B cell (primary cell): ENCODE results near the gene NPAS4. TPM values are rescaled to one million over a fixed set of nuclear protein-coding genes. Genes with fewer than 3 reads are reported as not detected.

Source experiments
- ATAC-seq: fragments of 200-7000 bp; cut with Tn5 transposase; one replicate; pipeline ENCODE4 v1.10.0; 2021; ENCODE audit warnings: low read depth, mild to moderate bottlenecking, moderate number of reproducible peaks, moderate library complexity
- CTCF ChIA-PET: fragments of 350-600 bp; sonication (Branson Sonifier 250); formaldehyde crosslinking; loops from one replicate; lab custom pipeline; 2021; ENCODE audit warnings: antibody characterized with exemption, inconsistent platforms; lab: Charles Lee
- POLR2A ChIA-PET: fragments of 350-600 bp; sonication (Branson Sonifier 250); formaldehyde crosslinking; loops from one replicate; lab custom pipeline; 2021; ENCODE audit warnings: antibody characterized with exemption; lab: Charles Lee
- DNase-seq: peaks from one replicate; pipeline ENCODE4 v3.0.0; 2013
- H2AFZ ChIP-seq: 2 replicates; pipeline ENCODE4 v1.6.1; 2012; ENCODE audit warnings: mild to moderate bottlenecking, low read depth, low read length; ENCODE audit not compliant: insufficient read depth, poor library complexity, severe bottlenecking
- H3K27ac ChIP-seq, 2 donors: 1 replicate in 1 of 2; 2 replicates in 1 of 2; pipeline ENCODE4 v1.5.1; 2012 to 2013; ENCODE audit warnings: low read length in 2 of 2, mild to moderate bottlenecking in 2 of 2, moderate library complexity in 1 of 2
- H3K27me3 ChIP-seq, 4 experiments: fragments of 200-600 bp in 1 of 4; sonication (generic) in 1 of 4; replicated peaks in 1 of 4; 1 replicate in 2 of 4; 2 replicates in 2 of 4; pipeline versions ENCODE4 v1.6.1 to v1.7.0; 2013 to 2016; ENCODE audit warnings: low read length in 3 of 4, mild to moderate bottlenecking in 2 of 4, mixed read lengths in 1 of 4, moderate library complexity in 1 of 4; ENCODE audit not compliant: insufficient read depth in 4 of 4, control insufficient read depth in 3 of 4; ENCODE audit errors: control extremely low read depth in 1 of 4
- H3K36me3 ChIP-seq, 2 experiments: replicated peaks in 1 of 2; 1 replicate in 1 of 2; 2 replicates in 1 of 2; pipeline versions ENCODE4 v1.6.1 to v1.7.1; 2013; ENCODE audit warnings: low read length in 1 of 2; ENCODE audit not compliant: insufficient read depth in 2 of 2, control insufficient read depth in 1 of 2; ENCODE audit errors: control extremely low read depth in 1 of 2, extremely low read depth in 1 of 2
- H3K4me1 ChIP-seq, 2 donors: fragments of 200-600 bp in 1 of 2; sonication (generic) in 1 of 2; 1 replicate in 1 of 2; 2 replicates in 1 of 2; pipeline versions ENCODE4 v1.5.1 to v1.6.1; 2013 to 2017; ENCODE audit warnings: low read length in 2 of 2; ENCODE audit not compliant: control insufficient read depth in 2 of 2, insufficient read depth in 2 of 2
- H3K4me2 ChIP-seq: replicated peaks from 2 replicates; pipeline ENCODE3; 2012; ENCODE audit warnings: mild to moderate bottlenecking, low read depth, low read length; ENCODE audit not compliant: poor library complexity, severe bottlenecking
- H3K4me3 ChIP-seq, 5 experiments: fragments of 200-600 bp in 1 of 5; sonication (generic) in 1 of 5; 1 replicate in 3 of 5; 2 replicates in 2 of 5; pipeline versions ENCODE4 v1.5.1 to v1.7.0; 2011 to 2016; ENCODE audit warnings: low read length in 4 of 5, mild to moderate bottlenecking in 4 of 5, low read depth in 2 of 5, control low read depth in 1 of 5, moderate library complexity in 1 of 5; ENCODE audit not compliant: insufficient read depth in 1 of 5; ENCODE audit errors: control extremely low read depth in 1 of 5, extremely low read depth in 1 of 5
- H3K79me2 ChIP-seq: fragments of 200-600 bp; sonication (generic); one replicate; pipeline ENCODE4 v1.6.0; 2016; ENCODE audit warnings: low read length; ENCODE audit not compliant: control insufficient read depth, insufficient read depth
- H3K9ac ChIP-seq: fragments of 200-600 bp; sonication (generic); 2 replicates; pipeline ENCODE4 v1.6.1; 2017; ENCODE audit warnings: mild to moderate bottlenecking, low read length, moderate library complexity
- H3K9me3 ChIP-seq, 3 donors: one replicate each; pipeline versions ENCODE4 v1.6.1 to v1.7.1; 2013; ENCODE audit warnings: low read length in 2 of 3; ENCODE audit not compliant: control insufficient read depth in 2 of 3, insufficient read depth in 1 of 3; ENCODE audit errors: control extremely low read depth in 1 of 3
- H4K20me1 ChIP-seq: 2 replicates; pipeline ENCODE4 v1.6.0; 2012; ENCODE audit warnings: mild to moderate bottlenecking, low read length; ENCODE audit not compliant: insufficient read depth, control insufficient read depth, poor library complexity, severe bottlenecking
- H3K27ac Mint-ChIP-seq: one replicate; pipeline ENCODE4 v1.8.0; 2021; ENCODE audit warnings: mixed read lengths
- H3K27me3 Mint-ChIP-seq: one replicate; pipeline ENCODE4 v1.8.0; 2021; ENCODE audit warnings: mixed read lengths
- H3K4me1 Mint-ChIP-seq: one replicate; pipeline ENCODE4 v1.8.0; 2021; ENCODE audit warnings: mixed read lengths
- H3K4me3 Mint-ChIP-seq: one replicate; pipeline ENCODE4 v1.8.0; 2021; ENCODE audit warnings: mixed read lengths
- H3K9me3 Mint-ChIP-seq: one replicate; pipeline ENCODE4 v1.8.0; 2022; ENCODE audit warnings: mixed read lengths; ENCODE audit not compliant: insufficient read depth
- CTCF ChIP-seq: fragments of 200-600 bp; IDR thresholded peaks from one replicate; pipeline ENCODE4 v1.8.0; 2022; ENCODE audit warnings: antibody characterized with exemption, mild to moderate bottlenecking
- EZH2 ChIP-seq: IDR thresholded peaks from 2 replicates; pipeline ENCODE4 v1.6.1; 2012; ENCODE audit warnings: borderline replicate concordance, low read depth, mild to moderate bottlenecking, moderate library complexity, low read length; ENCODE audit not compliant: insufficient read depth, poor library complexity, severe bottlenecking
- WGBS: methylation state at CpG from one replicate; pipeline ENCODE4 v1.1.5; 2013; ENCODE audit warnings: missing lambda C conversion rate; ENCODE audit not compliant: insufficient coverage; 5-methylcytosine and 5-hydroxymethylcytosine counted together
- intact Hi-C: fragments of 100-400 bp; cut with micrococcal nuclease; formaldehyde crosslinking; loops from one replicate; pipeline ENCODE4 v1.10.0; 2022
- polyA plus RNA-seq: library from polyadenylated mRNA; depleted of rRNA; stranded (reverse); fragments of >200 nt; gene quantifications from 2 replicates; pipeline ENCODE4 v1.2.3, GENCODE V29; 2012
- total RNA-seq, 2 donors: library from RNA; stranded (reverse); fragments of 120-200 nt in 1 of 2; gene quantifications; 1 replicate in 1 of 2; 2 replicates in 1 of 2; pipeline versions ENCODE4 v1.2.3 to v1.2.4, GENCODE V29; 2013 to 2022

The NPAS4 gene
- total and polyA plus RNA-seq, 2 donors (not counting 1 experiment from before 2014, with no cell fraction given) = not detected

GRCh38 chr11:66415423-66415822 is 5.4 kb upstream of the NPAS4 start:
- Histone ChIP-seq H3K27ac (no peak overlapping the region), H3K9ac (no peak overlapping the region), H3K9me3 (peaks cover 0 to 21% (median 0%) of the 10 kb centered on the region in 3 donors), H3K4me1 (peaks cover 0 to 16% of the 10 kb centered on the region in 2 donors), H4K20me1 (no peaks in the 10 kb centered on the region), H3K4me3 (no peak overlapping the region), H2AFZ (no peak overlapping the region), H3K36me3 (no peaks in the 10 kb centered on the region), H3K27me3 (peaks cover 0 to 83% (median 54%) of the 10 kb centered on the region in 4 experiments), H3K79me2 (no peaks in the 10 kb centered on the region), H3K4me2 (no peak overlapping the region)
- ATAC-seq = no peak
- TF ChIP-seq CTCF = no peak
- TF ChIP-seq EZH2 = no peak
- ChIA-PET CTCF (interaction anchor here (1.0 to 2.2 kb wide), 4 partner anchors 8 to 265 kb away, joined by 3 to 9 read pairs (median 4); no protein-coding TSS in a partner anchor), POLR2A (no interaction called here)
- H3K27ac Mint-ChIP-seq = no peak overlapping the region
- intact Hi-C loops = no loop called here
- peaks cover 78% of the 10 kb centered on the region for H3K27me3 Mint-ChIP-seq
- DNase-seq = no peak
- peaks cover 3% of the 10 kb centered on the region for H3K4me1 Mint-ChIP-seq
- no peak overlapping the region for H3K4me3 Mint-ChIP-seq
- no CpG with 5 or more reads among the region's 2 CpGs for WGBS
- no peaks in the 10 kb centered on the region for H3K9me3 Mint-ChIP-seq

- intact Hi-C loops = no loop called here
- Mint-ChIP-seq H3K9me3 (no peaks in the 10 kb centered on the region), H3K27ac (no peak overlapping the region), H3K4me3 (no peak overlapping the region), H3K4me1 (peaks cover 3% of the 10 kb centered on the region), H3K27me3 (peaks cover 70% of the 10 kb centered on the region)
- H3K79me2 ChIP-seq = no peaks in the 10 kb centered on the region
- ChIA-PET CTCF (interaction anchor here (1.5 to 2.2 kb wide), 3 partner anchors 9 to 262 kb away, joined by 4 to 10 read pairs (median 9); no protein-coding TSS in a partner anchor), POLR2A (no interaction called here)
- peaks cover 0 to 78% (median 52%) of the 10 kb centered on the region in 4 experiments for H3K27me3 ChIP-seq
- no peak overlapping the region for H3K9ac ChIP-seq
- H3K36me3 ChIP-seq = no peaks in the 10 kb centered on the region
- peaks cover 8 to 16% of the 10 kb centered on the region in 2 donors for H3K4me1 ChIP-seq
- TF ChIP-seq CTCF = no peak
- no peak overlapping the region for H3K4me2 ChIP-seq
- no peak overlapping the region for H3K27ac ChIP-seq
- 54% methylated on average over 5 of the region's 11 CpGs for WGBS
- H3K4me3 ChIP-seq = no peak overlapping the region
- H2AFZ ChIP-seq = no peak overlapping the region
- DNase-seq (no peak), ATAC-seq (no peak)
- H3K9me3 ChIP-seq = peaks cover 0 to 37% (median 3%) of the 10 kb centered on the region in 3 donors
- H4K20me1 ChIP-seq = peaks cover 7% of the 10 kb centered on the region
Observed at GRCh38 chr11:66417000-66417399, 3.8 kb upstream of the NPAS4 start.
